HG03565 (cell line): ENCODE data around the gene SEH1L.
"Not testable (repeated sequence)": the region's sequence is repeated elsewhere in the genome, so short reads cannot be mapped to it uniquely, and the experiment has no call there.

Experiments
- ATAC-seq: cut with Tn5 transposase; IDR thresholded peaks from one replicate; pipeline ENCODE4 v1.9.1; 2021; ENCODE audit warnings: mild to moderate bottlenecking, moderate library complexity; ENCODE audit not compliant: unreplicated experiment

Gene SEH1L

GRCh38 chr18:12995424-12995823 is 47.6 kb downstream of the SEH1L start:
- no peak for ATAC-seq

DNA sequence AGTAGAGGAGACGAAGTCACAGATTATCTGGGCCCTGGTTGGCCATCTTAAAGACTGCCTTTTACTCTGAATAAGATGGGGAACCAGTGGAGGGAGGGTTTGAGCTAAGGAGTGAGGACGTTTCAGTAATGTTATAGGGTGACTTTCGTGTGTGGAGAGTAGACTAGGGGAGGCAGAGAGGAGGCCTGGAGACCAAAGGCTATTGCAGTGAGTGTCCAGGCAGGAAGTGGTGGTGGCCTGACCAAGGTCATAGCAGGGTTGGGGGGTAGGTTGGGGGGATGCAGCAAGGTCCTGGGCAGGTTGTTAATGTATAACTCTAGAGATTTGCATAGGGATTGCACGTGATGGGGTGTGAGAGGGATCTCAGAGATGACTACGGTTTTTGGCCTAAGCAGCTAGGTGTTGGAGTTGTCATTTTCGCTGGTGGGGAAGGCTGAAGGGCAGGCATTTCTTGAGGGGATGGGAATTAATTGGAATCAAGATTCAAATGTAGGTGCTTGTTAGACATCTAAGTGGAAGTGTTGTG is 48.2 kb downstream of the SEH1L start:
- no peak for ATAC-seq

- ATAC-seq = no peak
Observed at GRCh38 chr18:12996661-12997292, 49.0 kb downstream of the SEH1L start.

GRCh38 chr18:12997330-12997729 is 49.5 kb downstream of the SEH1L start:
- ATAC-seq = not testable (repeated sequence)

DNA sequence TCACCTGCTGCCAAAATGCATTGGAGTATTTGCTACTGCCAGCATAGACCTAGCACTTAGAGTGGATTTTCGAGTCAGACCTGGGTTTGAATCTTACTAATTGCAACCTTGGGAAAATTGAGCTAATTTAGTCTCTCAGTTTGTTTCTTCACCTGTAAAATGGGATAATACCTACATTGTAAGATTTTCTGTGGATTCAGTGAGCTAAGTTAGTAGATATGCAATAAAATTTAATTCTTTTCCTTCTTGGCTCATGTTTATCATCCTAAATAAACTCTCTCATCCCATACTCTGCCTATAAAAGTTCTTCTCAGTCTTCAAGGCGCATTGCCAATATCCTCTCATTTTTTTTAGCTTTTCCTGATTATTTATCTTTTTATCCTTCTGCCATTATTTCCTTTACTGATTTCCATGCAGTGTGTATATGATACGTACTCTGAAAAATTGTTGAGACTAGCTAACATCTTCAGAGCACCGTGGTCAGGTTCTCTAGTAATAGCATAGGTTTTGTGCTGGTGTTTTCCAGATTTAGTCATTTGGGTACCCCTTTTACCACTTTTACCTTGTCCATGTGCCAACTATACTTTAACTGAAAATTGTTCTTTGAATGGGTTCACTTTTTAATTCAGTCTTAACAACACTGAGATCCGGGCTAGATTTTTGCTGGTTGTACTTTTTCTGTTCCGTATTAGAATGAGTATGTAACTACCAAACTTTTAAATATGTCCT is 50.7 kb downstream of the SEH1L start:
- ATAC-seq = peak; percentile 50

DNA sequence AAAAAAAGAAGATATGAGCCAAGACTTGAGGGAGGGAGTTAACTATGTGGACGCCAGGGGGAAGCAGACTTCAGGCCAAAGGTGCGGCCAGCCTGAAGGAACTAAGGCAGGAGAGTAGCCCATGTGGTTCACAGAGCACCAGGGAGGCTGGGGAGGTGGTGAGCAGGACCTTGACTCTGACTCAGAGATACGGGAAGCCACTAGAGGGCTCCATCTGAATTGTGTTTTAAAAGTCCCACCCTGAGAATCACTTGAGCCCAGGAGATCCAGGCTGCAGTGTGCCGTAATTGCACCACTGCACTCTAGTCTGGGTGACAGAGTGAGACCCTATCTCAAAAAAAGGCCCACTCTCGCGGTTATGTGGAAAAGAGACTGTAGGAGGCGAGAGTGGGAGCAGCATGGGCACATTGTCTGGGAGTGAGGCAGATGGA is 55.7 kb downstream of the SEH1L start:
- ATAC-seq = no peak

GRCh38 chr18:13004396-13004795 is 56.6 kb downstream of the SEH1L start:
- ATAC-seq = no peak

DNA sequence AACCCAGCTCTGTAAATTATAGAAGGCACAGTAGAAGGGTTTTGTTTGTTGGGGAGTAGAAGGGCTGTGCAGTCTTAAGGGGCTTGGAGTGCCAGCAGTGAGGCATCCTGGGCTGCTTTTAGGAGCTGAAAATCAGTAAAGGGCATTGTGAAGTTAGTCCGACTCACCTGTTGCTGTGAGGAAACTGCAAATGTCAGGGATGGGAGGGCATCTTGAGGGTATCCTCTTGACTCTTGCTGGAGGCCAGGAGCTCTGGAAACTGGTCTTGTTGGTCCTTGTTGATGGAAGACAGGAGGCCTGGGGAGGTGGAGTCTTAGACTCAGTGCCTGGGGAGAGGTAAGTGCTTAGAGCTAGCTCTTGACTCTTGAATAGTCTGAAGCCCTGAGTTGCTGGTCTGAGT is 57.5 kb downstream of the SEH1L start:
- ATAC-seq = no peak

- no peak for ATAC-seq
Observed at GRCh38 chr18:13006531-13007247, 58.9 kb downstream of the SEH1L start.

DNA sequence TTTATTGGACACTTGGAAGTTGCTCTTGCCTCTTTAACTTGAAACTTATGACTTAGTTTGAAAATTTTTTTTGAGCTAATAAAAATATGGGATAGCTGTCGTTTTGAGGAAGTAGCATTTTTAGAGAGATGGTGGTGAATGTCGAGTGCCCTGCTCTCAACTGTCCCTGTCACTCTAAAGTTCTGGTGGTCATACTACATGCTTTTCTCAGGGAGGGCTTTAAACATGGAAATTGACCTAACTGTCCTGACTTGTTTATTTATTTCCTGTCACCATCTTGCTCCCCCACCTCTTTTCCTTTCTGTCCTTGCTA is 59.4 kb downstream of the SEH1L start:
- no peak for ATAC-seq

GRCh38 chr18:13011719-13012118 is 63.9 kb downstream of the SEH1L start:
- no peak for ATAC-seq

GRCh38 chr18:13014232-13014631 is 66.4 kb downstream of the SEH1L start:
- ATAC-seq = no peak

- no peak for ATAC-seq
Observed at GRCh38 chr18:13014818-13015217, 67.0 kb downstream of the SEH1L start.

- no peak for ATAC-seq
Observed at GRCh38 chr18:13017247-13017875, 69.5 kb downstream of the SEH1L start.

DNA sequence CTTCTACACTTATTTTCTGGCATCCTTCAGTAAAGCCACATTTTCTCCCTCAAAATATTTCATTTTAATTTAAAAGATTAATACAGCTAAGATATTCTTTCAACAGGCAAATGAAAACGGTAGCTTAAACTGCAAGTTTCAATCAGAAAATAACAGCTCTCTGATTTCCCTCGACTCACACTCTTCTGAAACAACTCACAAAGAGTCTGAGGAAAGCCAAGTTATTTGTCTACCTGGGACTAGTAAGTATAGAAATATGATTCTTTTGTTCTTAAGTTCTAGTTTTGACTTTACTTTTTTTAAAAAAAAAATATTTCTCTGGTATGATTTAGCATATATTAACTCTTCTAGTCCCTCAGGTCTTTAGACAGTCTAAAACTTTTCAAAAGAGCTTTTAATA is 70.6 kb downstream of the SEH1L start:
- ATAC-seq = no peak

DNA sequence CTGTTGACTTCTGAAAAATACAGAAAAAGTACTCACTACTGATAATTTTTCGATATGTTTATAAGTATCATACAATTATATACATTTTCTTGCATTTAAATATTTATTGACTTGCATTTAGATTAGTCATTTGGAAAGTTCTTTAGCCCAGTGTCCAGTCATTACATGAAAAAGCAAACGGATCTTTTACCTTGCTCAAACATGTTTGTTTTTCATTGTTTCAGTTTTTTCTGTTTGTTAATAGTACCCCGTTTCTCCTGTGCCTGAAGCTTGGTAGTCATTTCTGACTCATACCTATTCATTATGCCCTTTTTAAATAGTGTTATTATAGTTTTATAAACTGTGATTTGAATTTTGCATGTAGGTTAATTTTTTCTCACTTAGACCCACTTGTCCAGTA is 71.5 kb downstream of the SEH1L start:
- peak; percentile 70 for ATAC-seq

GRCh38 chr18:13022644-13023043 is 74.8 kb downstream of the SEH1L start:
- no peak for ATAC-seq

GRCh38 chr18:13025233-13025632 is 77.4 kb downstream of the SEH1L start:
- no peak for ATAC-seq

DNA sequence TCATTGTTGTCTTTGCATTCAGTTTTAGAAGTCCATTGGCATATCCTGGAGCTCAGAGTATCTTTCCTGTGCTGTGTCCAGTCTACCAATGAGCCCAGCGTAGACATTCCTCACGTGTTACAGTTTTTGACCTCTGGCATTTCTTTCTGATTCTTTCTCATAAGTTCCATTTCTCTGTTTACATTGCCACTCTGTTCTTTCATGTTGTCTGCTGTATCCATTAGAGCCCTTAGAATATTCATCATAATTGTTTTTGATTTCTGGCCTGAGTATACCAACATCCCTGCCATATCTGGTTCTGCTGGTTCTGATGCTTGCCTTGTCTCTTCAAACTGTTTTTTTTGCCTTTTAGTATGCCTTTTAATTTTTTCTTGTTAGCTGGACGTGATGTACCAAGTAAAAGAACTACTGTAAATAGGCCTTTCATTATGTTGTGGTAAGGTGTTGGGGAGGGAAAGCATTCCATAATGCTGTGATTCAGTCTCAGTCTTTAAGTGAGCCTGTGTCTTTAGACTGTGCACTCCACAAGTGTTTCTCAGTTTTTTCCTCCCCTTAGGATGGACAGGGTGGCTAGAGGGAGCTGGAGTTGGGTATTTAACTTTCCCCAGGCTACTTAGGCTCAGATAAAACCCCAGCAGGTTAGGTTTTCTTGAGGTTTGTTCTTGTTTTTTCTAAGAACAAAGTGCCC is 78.9 kb downstream of the SEH1L start:
- no peak for ATAC-seq

GRCh38 chr18:13028869-13029268 is 81.1 kb downstream of the SEH1L start:
- no peak for ATAC-seq

GRCh38 chr18:13032173-13032572 is 84.4 kb downstream of the SEH1L start:
- ATAC-seq = no peak
